ENCODE measurements around the gene ALKAL2.
"Not testable (repeated sequence)": the region's sequence is repeated elsewhere in the genome, so short reads cannot be mapped to it uniquely, and the experiment has no call there.

The ALKAL2 gene

DNA sequence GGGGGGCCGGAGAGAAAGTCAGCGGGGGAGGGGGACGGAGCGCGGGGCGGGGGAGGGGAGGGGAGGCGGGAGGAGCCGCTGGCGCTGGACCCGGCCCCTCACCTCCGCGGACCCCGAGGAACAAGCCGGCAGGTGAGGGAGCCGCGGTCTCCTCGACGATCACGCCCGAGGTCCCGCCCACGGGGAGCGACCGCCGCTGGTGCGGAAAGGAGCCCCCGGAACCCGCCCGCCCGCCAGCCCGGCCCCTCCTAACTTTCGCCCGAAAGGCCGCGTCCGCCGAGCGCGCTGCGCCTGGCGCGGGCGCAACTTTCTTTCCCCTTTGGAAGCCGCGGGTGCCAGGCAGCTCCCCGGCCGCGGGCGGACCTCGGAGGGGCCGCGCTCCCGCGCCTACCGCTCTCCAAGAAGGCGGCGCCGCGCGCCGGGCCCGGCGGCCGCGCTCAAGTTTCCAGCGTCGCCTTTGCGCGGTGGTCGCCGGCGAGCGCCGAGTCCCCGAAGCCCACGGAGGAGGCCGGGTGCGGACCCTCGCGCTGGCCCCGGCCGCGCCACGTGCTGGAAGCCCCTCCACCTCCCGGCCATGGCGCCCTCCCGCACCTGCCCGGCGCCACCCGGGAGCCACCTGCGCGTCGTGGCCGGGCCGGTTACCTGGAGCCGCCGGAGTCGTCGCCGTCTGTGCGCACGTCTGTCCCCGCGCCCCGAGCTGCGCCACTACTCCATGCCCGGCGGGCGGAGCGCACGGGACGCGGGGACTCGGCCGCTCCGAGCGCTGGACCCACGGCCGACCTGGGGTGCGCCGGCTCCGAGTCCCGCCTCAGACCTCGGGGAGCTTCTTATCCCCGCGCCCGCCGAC lies at the start of gene ALKAL2:
ALKAL2 (minus strand) TSS at position 181 of the 847 bp plus-strand sequence. CDS start 256 bp downstream, outside the sequence.
- DNase-seq (ENCODE audit: low spot score), result no peak

- not testable (repeated sequence) for DNase-seq (ENCODE audit: low spot score)
Measured at GRCh38 chr2:336949-337348, 49.1 kb upstream of the ALKAL2 start.

DNA sequence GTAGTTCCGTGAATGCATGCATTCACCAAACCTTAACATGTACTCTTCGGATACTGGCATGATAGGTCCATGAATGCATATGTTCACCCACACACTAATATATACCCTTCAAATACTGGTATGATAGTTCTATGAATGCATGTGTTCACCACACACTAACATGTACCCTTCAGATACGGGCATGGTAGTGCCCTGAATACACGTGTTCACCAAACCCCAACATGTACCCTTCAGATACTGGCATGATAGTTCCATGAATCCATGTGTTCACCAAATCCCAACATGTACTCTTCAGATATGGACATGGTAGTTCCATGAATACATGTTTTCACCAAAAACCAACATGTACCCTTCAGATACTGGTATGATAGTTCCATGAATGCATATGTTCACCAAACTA lies 48.5 kb upstream of the ALKAL2 start:
- DNase-seq (ENCODE audit: low spot score), result no peak

DNA sequence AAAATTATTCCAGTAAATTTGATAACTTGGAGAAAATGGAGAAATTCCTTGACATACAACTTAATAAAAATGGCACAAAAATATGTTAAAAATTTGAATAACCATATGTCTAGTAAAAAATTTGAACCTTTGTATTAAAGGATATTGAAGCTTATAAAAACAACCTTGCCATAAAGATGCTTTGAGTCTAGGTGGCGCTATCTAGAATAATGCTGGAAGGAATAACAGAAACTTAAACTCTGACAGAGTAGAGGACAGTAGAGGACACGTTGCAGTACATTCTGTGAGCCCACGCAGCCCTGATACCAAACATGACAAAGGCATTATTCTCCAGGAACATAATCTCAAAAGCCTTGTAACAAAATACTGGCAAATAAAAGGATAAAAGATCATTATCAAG lies 44.7 kb upstream of the ALKAL2 start:
- no peak for DNase-seq (ENCODE audit: low spot score)

- DNase-seq (ENCODE audit: low spot score), result no peak
Measured at GRCh38 chr2:328761-329160, 40.9 kb upstream of the ALKAL2 start.

GRCh38 chr2:323035-323434 lies 35.1 kb upstream of the ALKAL2 start:
- DNase-seq (ENCODE audit: low spot score), result no peak

DNA sequence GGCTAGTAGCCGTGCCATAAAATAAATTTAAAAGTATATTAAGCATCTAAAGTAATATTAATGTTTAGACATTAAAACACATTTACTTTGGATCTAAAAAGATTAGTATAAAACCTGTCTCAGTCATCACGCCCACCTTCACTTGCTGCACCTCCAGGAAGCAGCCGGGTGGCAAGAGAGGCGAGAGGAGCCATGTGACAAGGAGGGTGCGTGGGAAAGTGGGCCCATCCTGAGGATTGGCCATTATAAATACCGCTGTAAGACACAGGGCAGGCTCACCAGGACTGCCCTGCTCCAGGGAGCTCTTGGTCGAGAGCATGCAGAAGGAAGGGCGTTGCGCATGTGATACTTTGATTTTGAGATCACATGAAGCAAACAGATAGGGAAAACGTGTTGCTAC lies 34.4 kb upstream of the ALKAL2 start:
- no peak for DNase-seq (ENCODE audit: low spot score)

DNA sequence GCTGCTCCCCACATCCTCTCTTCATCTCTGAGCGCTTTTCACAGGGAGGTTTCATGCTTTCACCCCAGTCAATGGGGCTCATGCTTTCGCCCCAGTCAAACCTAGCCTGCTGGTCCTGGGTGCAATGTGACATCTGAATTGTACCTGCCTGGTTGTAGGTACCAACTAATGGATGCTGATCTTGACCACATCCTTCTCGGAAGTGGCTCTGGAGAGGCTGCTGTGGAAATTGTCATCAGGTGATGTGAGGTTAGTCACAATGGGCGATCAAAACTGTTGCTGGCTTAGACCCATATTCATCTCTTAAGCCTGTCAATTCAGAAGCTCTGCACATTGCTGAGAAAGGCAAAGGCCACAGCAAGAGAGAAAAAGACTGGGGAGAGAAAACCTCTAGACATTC lies 32.7 kb upstream of the ALKAL2 start:
- no peak for DNase-seq (ENCODE audit: low spot score)

DNA sequence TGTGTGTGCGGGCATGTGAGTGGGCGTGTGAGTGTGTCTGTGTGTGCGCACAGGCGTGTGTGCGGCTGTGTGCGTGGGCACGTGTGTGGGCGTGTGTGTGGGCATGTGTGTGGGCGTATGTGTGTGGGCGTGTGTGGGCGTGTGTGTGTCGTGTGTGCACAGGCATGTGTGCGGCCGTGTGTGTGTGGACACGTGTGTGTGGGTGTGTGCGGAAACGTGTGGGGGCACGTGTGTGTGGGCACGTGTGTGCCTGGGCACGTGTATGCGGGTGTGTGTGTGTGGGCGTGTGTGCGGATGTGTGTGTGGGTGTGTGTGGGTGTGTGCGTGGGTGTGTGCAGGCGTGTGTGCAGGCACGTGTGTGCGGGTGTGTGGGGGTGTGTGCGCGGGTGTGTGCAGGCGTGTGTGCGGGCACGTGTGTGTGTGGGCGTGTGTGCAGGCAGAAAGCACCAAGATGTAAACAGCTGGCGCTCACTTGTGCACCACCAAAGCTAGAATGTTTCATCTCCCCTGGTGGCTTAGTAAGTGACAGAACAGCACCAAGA lies 31.2 kb upstream of the ALKAL2 start:
- DNase-seq (ENCODE audit: low spot score), result no peak

GRCh38 chr2:317501-318424 lies 29.9 kb upstream of the ALKAL2 start:
- no peak for DNase-seq (ENCODE audit: low spot score)

DNA sequence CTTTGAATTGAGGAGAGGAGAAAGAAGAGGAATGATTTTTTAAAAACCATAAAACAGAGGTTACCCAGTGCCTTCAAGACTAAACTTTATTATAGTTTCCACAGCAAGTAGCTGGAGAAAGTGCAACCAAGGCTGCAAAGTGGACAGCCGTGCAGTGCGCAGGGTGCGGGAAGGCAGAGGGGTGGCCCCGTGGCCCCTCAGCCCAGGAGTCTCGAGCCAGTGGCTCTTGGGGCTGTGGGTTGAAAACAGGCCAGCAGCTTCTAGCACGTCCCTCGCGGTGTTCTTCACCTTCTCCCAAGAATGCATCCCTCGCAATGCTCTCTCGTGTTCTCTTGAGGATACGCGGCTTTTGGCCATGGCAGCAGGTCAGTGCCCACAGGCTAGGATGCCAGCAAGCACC lies 28.5 kb upstream of the ALKAL2 start:
- DNase-seq (ENCODE audit: low spot score), result no peak

- DNase-seq (ENCODE audit: low spot score), result not testable (repeated sequence)
Measured at GRCh38 chr2:315925-316324, 28.0 kb upstream of the ALKAL2 start.

DNA sequence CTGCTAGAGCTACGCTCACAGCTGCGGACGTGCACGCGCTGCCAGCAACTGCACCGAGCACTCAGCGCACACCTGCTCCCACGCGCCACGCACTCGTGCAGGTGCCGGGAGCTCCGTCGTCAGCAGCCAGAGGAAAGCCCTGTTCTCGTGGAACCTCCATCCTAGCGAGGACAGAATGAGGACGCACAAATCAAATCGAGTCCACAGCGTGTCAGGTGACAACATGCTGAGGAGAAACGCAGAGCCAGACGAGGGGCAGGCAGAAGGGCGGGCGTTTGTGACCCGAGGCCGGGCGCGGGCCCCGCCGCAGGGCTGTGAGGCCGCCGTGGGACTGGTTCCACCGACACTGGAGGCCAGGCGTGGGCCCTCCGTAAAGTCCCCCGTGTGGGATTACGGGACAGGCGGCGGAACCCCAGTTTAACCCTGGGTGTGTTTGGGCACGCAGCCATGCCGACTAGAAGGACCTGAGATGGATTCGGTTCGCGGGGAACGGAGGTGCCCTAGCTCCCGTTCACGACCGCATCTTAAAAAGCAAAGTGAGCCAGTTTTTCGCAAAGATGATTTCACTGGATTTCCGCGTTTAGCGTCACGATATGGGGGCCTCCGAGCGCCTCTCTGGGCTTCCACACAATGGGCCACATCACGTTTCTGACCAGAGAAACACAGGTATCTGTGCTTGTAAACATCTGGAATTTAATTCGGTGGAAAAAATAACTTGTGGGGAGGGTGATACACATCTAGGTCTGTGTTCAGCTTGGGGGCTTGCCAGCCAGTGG lies 26.9 kb upstream of the ALKAL2 start:
- DNase-seq (ENCODE audit: low spot score), result no peak

- DNase-seq (ENCODE audit: low spot score), result no peak
Measured at GRCh38 chr2:313991-314390, 26.1 kb upstream of the ALKAL2 start.

DNA sequence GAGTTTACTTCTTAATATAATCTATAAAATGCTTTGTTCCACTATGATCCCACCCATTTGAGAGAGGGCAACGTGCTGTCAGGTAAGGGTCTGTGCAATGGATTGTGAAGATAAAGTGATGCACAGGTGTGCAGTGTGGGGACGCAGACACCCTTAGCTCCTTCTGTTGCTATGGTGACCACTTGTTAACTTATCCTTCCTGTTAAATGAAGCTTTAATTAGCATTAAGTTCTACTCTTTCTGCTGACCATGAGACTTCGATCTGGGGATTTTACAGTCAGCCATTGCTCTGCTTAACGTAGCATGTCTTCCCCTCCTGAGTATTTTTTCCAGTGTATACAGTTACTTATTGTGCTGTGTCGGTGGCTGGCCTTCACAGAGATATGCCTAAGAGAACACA lies 23.1 kb upstream of the ALKAL2 start:
- DNase-seq (ENCODE audit: low spot score), result no peak

DNA sequence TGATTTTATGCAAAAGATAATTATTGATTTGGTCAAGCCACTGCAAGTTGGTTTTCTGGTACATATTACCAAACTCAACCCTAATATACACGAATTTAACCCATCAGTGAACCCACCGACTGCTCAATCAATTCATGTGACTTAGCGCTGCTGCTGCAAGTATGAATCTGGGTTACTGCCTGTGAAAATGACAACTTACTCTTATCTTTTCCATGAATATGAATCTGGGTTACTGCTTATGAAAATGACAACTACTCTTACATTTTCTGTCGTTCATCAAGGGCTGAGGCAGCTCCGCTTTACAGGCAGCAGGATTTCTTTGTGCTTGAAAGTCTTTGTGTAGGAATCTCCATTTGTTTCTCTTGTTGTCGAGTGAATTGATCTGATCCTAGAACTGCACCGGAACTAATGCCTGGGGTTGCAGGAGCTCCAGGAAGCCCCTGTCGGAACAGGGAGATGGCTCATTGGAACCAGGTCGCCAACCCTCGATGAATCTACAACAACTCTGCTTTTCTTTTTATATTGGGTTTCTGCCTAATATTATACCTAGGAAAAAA lies 22.1 kb upstream of the ALKAL2 start:
- no peak for DNase-seq (ENCODE audit: low spot score)

DNA sequence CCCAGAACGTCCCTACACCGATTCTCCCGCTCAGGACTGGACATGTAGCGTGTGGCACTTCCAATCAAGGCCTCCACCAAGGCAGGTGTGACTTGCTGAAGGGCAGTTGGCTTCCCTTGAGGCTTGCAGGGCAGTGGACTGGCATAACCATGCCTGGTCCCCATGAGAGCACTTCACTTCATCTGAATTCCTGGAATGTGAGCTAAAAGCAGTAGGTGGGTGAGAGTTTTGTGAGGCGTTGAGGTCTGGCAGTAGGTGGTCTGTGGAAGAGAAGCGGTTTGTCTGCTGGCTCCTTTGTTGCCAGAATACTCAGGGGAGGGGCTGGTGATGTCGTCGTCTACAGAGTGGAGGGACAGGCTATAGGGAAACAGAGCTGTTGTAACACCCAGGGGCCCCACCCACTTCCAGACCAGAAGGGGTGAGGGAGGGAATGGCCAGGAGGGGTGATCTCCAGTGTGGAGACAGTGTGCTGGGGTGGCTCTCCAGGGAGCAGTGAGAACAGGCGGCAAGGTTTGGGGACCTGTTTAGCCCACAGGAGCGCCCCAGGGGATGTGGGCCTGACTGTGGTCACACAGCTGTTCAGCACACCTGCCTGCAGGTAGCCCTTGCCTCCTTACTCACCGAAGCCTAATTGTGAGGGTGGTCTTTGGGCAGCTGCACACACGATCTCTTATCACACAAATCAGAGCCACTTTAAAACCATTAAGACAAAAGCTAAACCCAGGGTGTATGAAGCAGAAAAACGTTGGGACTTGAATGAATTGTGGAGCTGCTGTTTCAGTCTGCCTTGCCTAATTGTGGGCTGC lies 21.5 kb upstream of the ALKAL2 start:
- no peak for DNase-seq (ENCODE audit: low spot score)

GRCh38 chr2:305366-305765 lies 17.5 kb upstream of the ALKAL2 start:
- no peak for DNase-seq (ENCODE audit: low spot score)

GRCh38 chr2:296354-296753 lies 8.5 kb upstream of the ALKAL2 start:
- no peak for DNase-seq (ENCODE audit: low spot score)

- no peak for DNase-seq (ENCODE audit: low spot score)
Measured at GRCh38 chr2:295090-295489, 7.2 kb upstream of the ALKAL2 start.
